Tibial nerve (tissue), 4 donors: ENCODE results near the gene PC. TPM values are rescaled to one million over a fixed set of nuclear protein-coding genes. Genes with fewer than 3 reads are reported as not detected.
"Not testable (repeated sequence)": the region's sequence is repeated elsewhere in the genome, so short reads cannot be mapped to it uniquely, and the experiment has no call there.

Experiments used
- DNase-seq, 2 donors: peaks; one replicate each; pipeline ENCODE4 v3.0.0-alpha.2; 2019; ENCODE audit warnings: low spot score in 2 of 2
- H3K27ac ChIP-seq, 4 donors: fragments of 200-600 bp; sonication (generic) in 3 of 4; one replicate each; pipeline ENCODE4 v1.5.1; 2017 to 2019; ENCODE audit warnings: mild to moderate bottlenecking in 1 of 4
- H3K27me3 ChIP-seq, 2 donors: fragments of 200-600 bp; sonication (generic) in 1 of 2; one replicate each; pipeline versions ENCODE4 v1.5.1 to v1.6.0; 2017 to 2019
- H3K36me3 ChIP-seq, 3 donors: fragments of 200-600 bp; sonication (generic); one replicate each; pipeline ENCODE4 v1.5.1; 2018 to 2019
- H3K4me1 ChIP-seq, 4 donors: fragments of 200-600 bp; sonication (generic) in 3 of 4; one replicate each; pipeline ENCODE4 v1.5.1; 2017 to 2019
- H3K4me3 ChIP-seq, 4 donors: fragments of 200-600 bp; sonication (generic) in 3 of 4; one replicate each; pipeline ENCODE4 v1.5.1; 2017 to 2019; ENCODE audit warnings: mild to moderate bottlenecking in 1 of 4, moderate library complexity in 1 of 4
- H3K9me3 ChIP-seq, 4 donors: fragments of 200-600 bp; sonication (generic) in 3 of 4; one replicate each; pipeline ENCODE4 v1.5.1; 2017 to 2019
- EP300 ChIP-seq, 2 donors: sonication (generic); formaldehyde crosslinking; IDR thresholded peaks; one replicate each; pipeline ENCODE4 v1.6.1; 2017; ENCODE audit warnings: antibody characterized with exemption in 2 of 2, mild to moderate bottlenecking in 1 of 2
- POLR2A ChIP-seq, 2 donors: fragments of 450-650 bp; IDR thresholded peaks; one replicate each; pipeline ENCODE4 v1.6.1; 2017; ENCODE audit warnings: antibody characterized with exemption in 2 of 2, mild to moderate bottlenecking in 2 of 2, moderate library complexity in 2 of 2
- WGBS, 2 donors: methylation state at CpG; one replicate each; pipeline ENCODE4 v1.1.5; 2018; 5-methylcytosine and 5-hydroxymethylcytosine counted together
- total RNA-seq, 4 donors: library from RNA; depleted of rRNA; stranded (reverse); fragments of >200 nt; gene quantifications; one replicate each; pipeline ENCODE4 v1.1.0, GENCODE V29; 2016
- TF ChIP-seq, protein P1 (sequence below), 5 experiments: fragments of 200-600 bp in 3 of 5; fragments of 450-650 bp in 2 of 5; sonication (generic) in 3 of 5; IDR thresholded peaks; one replicate each; pipeline ENCODE4 v1.5.1; 2016 to 2019; ENCODE audit warnings: antibody characterized with exemption in 5 of 5, mild to moderate bottlenecking in 3 of 5, moderate library complexity in 2 of 5

The PC gene
- total RNA-seq, 4 donors from 2014 or later: 82.5 to 135 (median 90.2) TPM

DNA sequence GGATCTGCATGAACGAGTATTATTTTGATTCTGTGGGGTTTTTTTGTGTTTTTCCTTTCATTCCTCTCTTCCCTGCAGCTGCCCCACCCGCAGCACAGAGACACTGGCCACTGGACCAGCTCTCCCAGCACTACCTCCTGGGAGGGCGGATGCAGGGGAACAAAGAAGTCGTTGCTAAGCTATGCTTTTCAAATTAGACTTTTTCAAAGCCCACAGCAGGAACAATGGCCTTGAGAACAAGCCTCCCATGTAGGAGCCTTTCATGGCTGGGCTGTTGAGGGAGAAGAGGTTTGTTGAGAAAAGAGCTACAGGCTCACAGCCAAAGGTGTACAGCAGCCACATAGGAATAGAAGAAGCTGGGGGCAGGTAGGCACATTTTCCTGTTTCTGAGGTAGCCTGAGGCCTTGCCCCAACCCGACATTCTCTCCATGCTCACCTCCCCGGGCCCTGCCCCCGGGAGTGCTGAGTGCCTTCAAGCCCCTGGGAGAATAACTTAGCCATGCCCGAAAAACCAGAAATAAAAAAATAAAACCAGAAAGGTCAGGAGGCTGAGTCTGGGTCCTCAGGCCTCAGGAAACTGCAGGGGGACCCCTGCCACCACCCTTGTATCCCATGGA lies 44.2 kb upstream of the PC start:
- Histone ChIP-seq H3K4me1 (no peaks in the 10 kb centered on the region), H3K9me3 (no peaks in the 10 kb centered on the region), H3K36me3 (no peaks in the 10 kb centered on the region), H3K27me3 (no peaks in the 10 kb centered on the region), H3K4me3 (no peak overlapping the region), H3K27ac (no peak overlapping the region)
- 41 to 49% methylated on average over 8 of the region's 8 CpGs for WGBS, 2 donors
- DNase-seq: no peak
- no peak for TF ChIP-seq EP300 (IDR thresholded peaks at IDR 0.05)
- TF ChIP-seq, protein P1, sequence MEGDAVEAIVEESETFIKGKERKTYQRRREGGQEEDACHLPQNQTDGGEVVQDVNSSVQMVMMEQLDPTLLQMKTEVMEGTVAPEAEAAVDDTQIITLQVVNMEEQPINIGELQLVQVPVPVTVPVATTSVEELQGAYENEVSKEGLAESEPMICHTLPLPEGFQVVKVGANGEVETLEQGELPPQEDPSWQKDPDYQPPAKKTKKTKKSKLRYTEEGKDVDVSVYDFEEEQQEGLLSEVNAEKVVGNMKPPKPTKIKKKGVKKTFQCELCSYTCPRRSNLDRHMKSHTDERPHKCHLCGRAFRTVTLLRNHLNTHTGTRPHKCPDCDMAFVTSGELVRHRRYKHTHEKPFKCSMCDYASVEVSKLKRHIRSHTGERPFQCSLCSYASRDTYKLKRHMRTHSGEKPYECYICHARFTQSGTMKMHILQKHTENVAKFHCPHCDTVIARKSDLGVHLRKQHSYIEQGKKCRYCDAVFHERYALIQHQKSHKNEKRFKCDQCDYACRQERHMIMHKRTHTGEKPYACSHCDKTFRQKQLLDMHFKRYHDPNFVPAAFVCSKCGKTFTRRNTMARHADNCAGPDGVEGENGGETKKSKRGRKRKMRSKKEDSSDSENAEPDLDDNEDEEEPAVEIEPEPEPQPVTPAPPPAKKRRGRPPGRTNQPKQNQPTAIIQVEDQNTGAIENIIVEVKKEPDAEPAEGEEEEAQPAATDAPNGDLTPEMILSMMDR (IDR thresholded peaks at IDR 0.05): no peak

DNA sequence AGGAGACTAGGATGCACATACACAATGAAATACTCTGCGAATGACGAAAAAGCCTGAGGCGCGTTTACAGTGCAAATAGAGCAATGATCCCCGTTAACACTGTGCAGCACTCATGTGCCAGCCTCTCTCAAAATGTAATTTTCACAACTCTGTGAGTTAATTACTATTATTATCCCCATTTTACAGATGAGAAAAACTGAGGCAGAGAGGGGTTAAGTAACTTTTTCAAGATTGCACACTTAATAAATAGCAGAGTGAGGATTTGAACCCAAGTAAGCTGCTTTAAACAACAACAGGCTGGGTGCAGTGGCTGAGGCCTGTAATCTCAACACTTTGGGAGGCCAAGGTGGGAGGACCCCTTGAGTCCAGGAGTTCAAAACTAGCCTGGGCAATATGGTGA lies 43.1 kb upstream of the PC start:
- H3K4me3 ChIP-seq: no peak overlapping the region
- no peaks in the 10 kb centered on the region for H3K9me3 ChIP-seq
- H3K36me3 ChIP-seq: no peaks in the 10 kb centered on the region
- no peaks in the 10 kb centered on the region for H3K27me3 ChIP-seq
- no peak overlapping the region for H3K27ac ChIP-seq
- DNase-seq: no peak
- 92 to 93% methylated on average over 5 of the region's 5 CpGs for WGBS, 2 donors
- TF ChIP-seq EP300 (IDR thresholded peaks at IDR 0.05) (no peak), POLR2A (IDR thresholded peaks at IDR 0.05) (no peak)
- TF ChIP-seq, protein P1 (IDR thresholded peaks at IDR 0.05): no peak
- H3K4me1 ChIP-seq: no peaks in the 10 kb centered on the region

DNA sequence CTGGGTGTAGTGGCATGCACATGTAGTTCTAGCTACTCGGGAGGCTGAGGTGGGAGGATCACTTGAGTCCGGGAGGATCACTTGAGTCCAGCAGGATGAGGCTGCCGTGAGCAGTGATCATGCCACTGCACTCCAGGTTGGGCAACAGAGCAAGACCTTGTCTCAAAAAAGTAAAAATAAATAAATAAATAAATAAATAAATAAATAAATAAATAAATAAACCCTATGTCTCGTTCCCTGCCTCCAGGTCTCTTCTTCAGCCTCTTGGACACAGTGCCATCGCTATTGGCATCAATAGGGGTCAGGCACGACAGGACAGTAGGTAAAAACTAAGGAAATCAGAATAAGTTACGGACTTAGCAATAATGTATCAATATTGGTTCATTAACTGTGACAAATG lies 41.4 kb upstream of the PC start:
- H3K4me1 ChIP-seq: no peaks in the 10 kb centered on the region
- 89% methylated on average over 7 of the region's 7 CpGs for whole genome bisulfite sequencing, 2 donors
- H3K4me3 ChIP-seq: no peak overlapping the region
- H3K9me3 ChIP-seq: no peaks in the 10 kb centered on the region
- no peaks in the 10 kb centered on the region for H3K27me3 ChIP-seq
- TF ChIP-seq, protein P1 (IDR thresholded peaks at IDR 0.05): no peak
- no peak for TF ChIP-seq POLR2A (IDR thresholded peaks at IDR 0.05)
- no peak for TF ChIP-seq EP300 (IDR thresholded peaks at IDR 0.05)
- DNase-seq: no peak
- H3K36me3 ChIP-seq: no peaks in the 10 kb centered on the region
- H3K27ac ChIP-seq: no peak overlapping the region

DNA sequence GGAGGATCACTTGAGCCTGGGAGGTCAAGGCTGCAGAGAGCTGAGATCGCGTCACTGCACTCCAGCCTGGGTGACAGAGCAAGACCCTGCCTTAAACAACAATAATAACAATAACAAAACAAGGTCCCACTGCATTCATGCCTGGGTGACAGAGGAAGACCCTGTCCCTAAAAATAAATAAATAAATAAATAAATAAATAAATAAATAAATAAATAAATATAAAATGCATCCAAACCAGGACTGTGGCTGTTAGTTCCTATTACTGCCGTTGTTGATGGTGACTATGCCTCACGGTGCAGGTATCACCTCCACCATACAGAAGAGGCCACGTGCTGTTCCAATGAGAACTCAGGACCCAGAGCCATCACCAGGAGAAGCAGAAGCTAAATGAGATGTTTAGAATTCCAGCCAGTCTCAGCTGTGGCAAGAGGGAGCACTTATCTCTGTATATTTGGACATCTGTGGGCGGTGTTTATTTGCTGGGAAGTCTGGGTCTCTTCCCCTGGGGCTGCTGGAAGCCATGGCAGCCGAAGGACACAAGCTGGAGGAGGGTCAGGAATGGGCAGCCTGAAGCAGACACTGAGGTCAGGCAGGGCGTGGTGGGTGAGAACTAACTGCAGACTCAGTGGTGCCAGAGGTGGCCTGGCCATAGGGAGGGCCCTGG lies 38.6 kb upstream of the PC start:
- DNase-seq: no peak
- no peaks in the 10 kb centered on the region for H3K27me3 ChIP-seq
- no peak overlapping the region for H3K27ac ChIP-seq
- H3K36me3 ChIP-seq: no peaks in the 10 kb centered on the region
- 60 to 62% methylated on average over 8 of the region's 8 CpGs for WGBS, 2 donors
- TF ChIP-seq POLR2A (IDR thresholded peaks at IDR 0.05) (no peak), EP300 (IDR thresholded peaks at IDR 0.05) (no peak)
- TF ChIP-seq, protein P1 (IDR thresholded peaks at IDR 0.05): no peak
- no peaks in the 10 kb centered on the region for H3K9me3 ChIP-seq
- no peaks in the 10 kb centered on the region for H3K4me1 ChIP-seq
- H3K4me3 ChIP-seq: no peak overlapping the region

DNA sequence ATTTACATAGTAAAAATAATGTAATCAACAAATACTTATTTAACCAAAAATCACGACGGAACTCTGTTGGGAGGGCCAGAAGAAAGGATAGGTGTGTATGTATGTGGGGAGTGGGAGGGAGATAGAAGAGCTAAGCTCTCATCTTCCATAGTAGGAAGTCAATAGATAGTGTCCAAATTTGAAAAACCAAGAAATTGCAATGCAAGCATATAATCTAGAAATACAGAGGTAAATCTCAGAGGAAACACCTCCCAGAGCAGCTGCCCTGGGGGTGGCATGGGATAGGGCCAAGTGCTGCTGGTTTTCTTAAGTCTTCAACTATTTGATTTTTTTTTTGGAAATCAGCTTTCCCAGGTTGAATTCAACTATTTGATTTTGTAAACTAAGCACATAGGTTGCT lies 33.9 kb upstream of the PC start:
- TF ChIP-seq, protein P1 (IDR thresholded peaks at IDR 0.05): no peak
- no peak for TF ChIP-seq POLR2A (IDR thresholded peaks at IDR 0.05)
- TF ChIP-seq EP300 (IDR thresholded peaks at IDR 0.05): no peak
- Histone ChIP-seq H3K4me3 (no peak overlapping the region), H3K36me3 (no peaks in the 10 kb centered on the region), H3K27me3 (no peaks in the 10 kb centered on the region), H3K27ac (no peak overlapping the region), H3K4me1 (no peaks in the 10 kb centered on the region), H3K9me3 (no peaks in the 10 kb centered on the region)
- WGBS, 2 donors: 63 to 80% methylated on average over 2 of the region's 2 CpGs
- no peak for DNase-seq

DNA sequence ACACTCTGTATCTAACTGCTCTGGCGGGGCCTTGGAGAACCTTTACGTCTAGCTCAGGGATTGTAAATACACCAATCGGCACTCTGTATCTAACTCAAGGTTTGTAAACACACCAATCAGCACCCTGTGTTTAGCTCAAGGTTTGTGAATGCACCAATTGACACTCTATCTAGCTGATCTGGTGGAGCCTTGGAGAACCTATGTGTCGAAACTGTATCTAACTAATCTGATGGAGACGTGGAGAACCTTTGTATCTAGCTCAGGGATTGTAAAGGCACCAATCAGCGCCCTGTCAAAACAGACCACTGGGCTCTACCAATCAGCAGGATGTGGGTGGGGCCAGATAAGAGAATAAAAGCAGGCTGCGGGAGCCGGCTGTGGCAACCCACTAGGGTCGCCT lies 31.2 kb upstream of the PC start:
- not testable (repeated sequence) for DNase-seq, H3K27me3 ChIP-seq, H3K4me3 ChIP-seq, H3K36me3 ChIP-seq, H3K9me3 ChIP-seq, H3K27ac ChIP-seq, H3K4me1 ChIP-seq
- 67 to 71% methylated on average over 9 of the region's 9 CpGs for WGBS, 2 donors

DNA sequence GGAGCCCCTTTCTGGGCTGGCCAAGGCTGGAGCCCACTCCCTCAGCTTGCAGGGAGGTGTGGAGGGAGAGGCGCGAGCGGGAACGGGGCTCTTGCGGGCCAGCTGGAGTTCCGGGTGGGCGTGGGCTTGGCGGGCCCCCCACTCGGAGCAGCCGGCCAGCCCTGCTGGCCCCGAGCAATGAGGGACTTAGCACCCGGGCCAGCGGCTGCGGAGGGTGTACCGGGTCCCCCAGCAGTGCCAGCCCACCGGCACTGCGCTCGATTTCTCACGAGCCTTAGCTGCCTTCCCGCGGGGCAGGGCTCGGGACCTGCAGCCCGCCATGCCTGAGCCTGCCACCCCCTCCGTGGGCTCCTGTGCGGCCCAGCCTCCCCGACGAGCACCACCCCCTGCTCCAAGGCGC lies 30.6 kb upstream of the PC start:
- H3K4me3 ChIP-seq, H3K27me3 ChIP-seq, H3K36me3 ChIP-seq, DNase-seq, H3K4me1 ChIP-seq, H3K9me3 ChIP-seq, H3K27ac ChIP-seq: not testable (repeated sequence)
- 96% methylated on average over 20 to 28 of the region's 28 CpGs for WGBS, 2 donors
